GM12878 (cell line): ENCODE data around the gene PDIA4. TPM values are rescaled to one million over a fixed set of nuclear protein-coding genes. Genes with fewer than 3 reads are reported as not detected.

ENCODE experiments used
- ATAC-seq: fragments of 200-7000 bp; cut with Tn5 transposase; 3 replicates; pipeline ENCODE4 v1.9.1; 2020; ENCODE audit warnings: mild to moderate bottlenecking, moderate library complexity
- BruUV-seq: library from RNA; stranded (reverse); fragments of 400-500 nt; replicated peaks from 2 replicates; lab custom pipeline; 2021; lab: Mats Ljungman, UMichigan
- CTCF ChIA-PET: fragments of 300-600 bp; sonication (Branson Sonifier 250); formaldehyde crosslinking; extraction: SDS; loops from one replicate; lab custom pipeline; 2021; ENCODE audit warnings: inconsistent platforms; lab: Yijun Ruan, JAX
- POLR2A ChIA-PET: fragments of 350-600 bp; formaldehyde crosslinking; extraction: SDS; loops from one replicate; lab custom pipeline; 2021; ENCODE audit warnings: inconsistent platforms; lab: Charles Lee
- RAD21 ChIA-PET: fragments of 300-600 bp; sonication (Branson Sonifier 250); formaldehyde crosslinking; loops from one replicate; lab custom pipeline; 2023; ENCODE audit warnings: antibody characterized with exemption; ENCODE audit not compliant: unreplicated experiment; lab: Charles Lee
- SMC1A ChIA-PET: fragments of 300-600 bp; sonication (Branson Sonifier 250); formaldehyde crosslinking; loops from one replicate; lab custom pipeline; 2023; ENCODE audit not compliant: unreplicated experiment, uncharacterized antibody; lab: Charles Lee
- DNase-seq: peaks from one replicate; pipeline ENCODE4 v3.0.0-alpha.2; 2011; ENCODE audit warnings: low read depth, low spot score
- FAIRE-seq: peaks from 3 replicates; lab custom pipeline; 2011; peaks lifted over from hg19 to GRCh38; lab: Jason Lieb, UNC
- H2AFZ ChIP-seq: 2 replicates; pipeline ENCODE4 v1.6.0; 2011; ENCODE audit warnings: low read depth, low read length, control low read depth; ENCODE audit not compliant: control insufficient read depth
- H3K27ac ChIP-seq: 2 replicates; pipeline ENCODE4 v1.5.1; 2011; ENCODE audit warnings: control low read depth; ENCODE audit not compliant: control insufficient read depth, insufficient read depth
- H3K27me3 ChIP-seq, 2 experiments: replicated peaks in 1 of 2; 2 replicates each; pipeline versions ENCODE4 v1.6.0 to v1.6.1; 2011; ENCODE audit warnings: low read length in 1 of 2; ENCODE audit not compliant: control insufficient read depth in 2 of 2, insufficient read depth in 2 of 2
- H3K36me3 ChIP-seq, 2 experiments: 2 replicates each; pipeline ENCODE4 v1.5.1; 2011; ENCODE audit warnings: low read length in 1 of 2; ENCODE audit not compliant: control insufficient read depth in 2 of 2, insufficient read depth in 2 of 2
- H3K4me1 ChIP-seq: 2 replicates; pipeline ENCODE4 v1.6.1; 2011; ENCODE audit warnings: mild to moderate bottlenecking, low read length, moderate library complexity, mixed read lengths; ENCODE audit not compliant: control insufficient read depth, insufficient read depth
- H3K4me2 ChIP-seq: 2 replicates; pipeline ENCODE4 v1.6.0; 2011; ENCODE audit warnings: control low read depth; ENCODE audit not compliant: control insufficient read depth, insufficient read depth
- H3K4me3 ChIP-seq: fragments of 200-600 bp; sonication (generic); 2 replicates; pipeline ENCODE4 v1.5.1; 2016
- H3K79me2 ChIP-seq: 2 replicates; pipeline ENCODE4 v1.6.0; 2011; ENCODE audit warnings: low read length; ENCODE audit not compliant: control insufficient read depth, insufficient read depth
- H3K9ac ChIP-seq: 2 replicates; pipeline ENCODE4 v1.8.0; 2011; ENCODE audit warnings: low read length, control low read depth, mixed read lengths; ENCODE audit not compliant: control insufficient read depth, insufficient read depth
- H3K9me3 ChIP-seq: replicated peaks from 3 replicates; pipeline ENCODE4 v1.5.1; 2011; ENCODE audit warnings: mild to moderate bottlenecking, low read length; ENCODE audit not compliant: control insufficient read depth, insufficient read depth
- H4K20me1 ChIP-seq: 2 replicates; pipeline ENCODE4 v1.6.0; 2011; ENCODE audit not compliant: control insufficient read depth, insufficient read depth
- BRCA1 ChIP-seq: IDR thresholded peaks from 2 replicates; pipeline ENCODE4 v1.6.1; 2011; ENCODE audit warnings: low read depth, low read length, improper control_type of control experiment
- CEBPZ ChIP-seq: fragments of 150-350 bp; IDR thresholded peaks from 2 replicates; pipeline ENCODE4 v1.6.1; 2016; ENCODE audit warnings: low read depth, low read length
- E2F8 ChIP-seq: fragments of 450-650 bp; IDR thresholded peaks from 2 replicates; pipeline ENCODE4 v1.6.1; 2018; ENCODE audit warnings: mild to moderate bottlenecking, low read depth, moderate library complexity; ENCODE audit not compliant: partially characterized antibody
- FOXM1 ChIP-seq: IDR thresholded peaks from 2 replicates; pipeline ENCODE4 v1.6.1; 2012; ENCODE audit warnings: low read depth, mild to moderate bottlenecking, inconsistent platforms, low read length, moderate library complexity
- HDAC6 ChIP-seq: fragments of 200-600 bp; sonication (generic); IDR thresholded peaks from one replicate; pipeline ENCODE4 v1.8.0; 2017; ENCODE audit warnings: antibody characterized with exemption; ENCODE audit not compliant: unreplicated experiment
- HSF1 ChIP-seq: fragments of 150-350 bp; IDR thresholded peaks from 2 replicates; pipeline ENCODE4 v1.6.1; 2014; ENCODE audit warnings: mild to moderate bottlenecking, low read depth, low read length
- IKZF2 ChIP-seq, 2 experiments: fragments of 450-650 bp; IDR thresholded peaks; 2 replicates each; pipeline ENCODE4 v1.6.1; 2017; ENCODE audit warnings: mild to moderate bottlenecking in 2 of 2, moderate library complexity in 2 of 2
- MYB ChIP-seq: fragments of 150-350 bp; IDR thresholded peaks from 2 replicates; pipeline ENCODE4 v1.6.1; 2014; ENCODE audit warnings: mild to moderate bottlenecking, low read depth, low read length, borderline replicate concordance
- MYC ChIP-seq: IDR thresholded peaks from 2 replicates; pipeline ENCODE4 v1.6.1; 2011; ENCODE audit warnings: mild to moderate bottlenecking, low read length, moderate library complexity, inconsistent platforms; ENCODE audit not compliant: insufficient read depth, insufficient replicate concordance, insufficient read length, severe bottlenecking
- NBN ChIP-seq: fragments of 450-650 bp; IDR thresholded peaks from 2 replicates; pipeline ENCODE4 v1.6.1; 2016
- NFYA ChIP-seq: IDR thresholded peaks from 2 replicates; pipeline ENCODE4 v1.6.1; 2011; ENCODE audit warnings: low read depth, mild to moderate bottlenecking, low read length, improper control_type of control experiment, borderline replicate concordance
- NKRF ChIP-seq: fragments of 450-650 bp; conservative IDR thresholded peaks from 2 replicates; pipeline ENCODE4 v1.6.1; 2017; ENCODE audit warnings: mild to moderate bottlenecking, moderate library complexity
- POLR2A ChIP-seq: IDR thresholded peaks from 2 replicates; pipeline ENCODE4 v1.6.1; 2011; ENCODE audit warnings: low read depth, mild to moderate bottlenecking, low read length
- SMARCA5 ChIP-seq: fragments of 450-650 bp; IDR thresholded peaks from 2 replicates; pipeline ENCODE4 v1.6.1; 2017; ENCODE audit warnings: mild to moderate bottlenecking
- ZNF274 ChIP-seq: IDR thresholded peaks from one replicate; pipeline ENCODE4 v1.8.0; 2011; ENCODE audit not compliant: insufficient read length, insufficient read depth
- ZSCAN29 ChIP-seq: fragments of 450-650 bp; IDR thresholded peaks from 2 replicates; pipeline ENCODE4 v1.6.1; 2017; ENCODE audit warnings: mild to moderate bottlenecking, moderate library complexity
- WGBS: methylation state at CpG from one replicate; pipeline ENCODE4 v1.1.6; 2016; ENCODE audit warnings: low lambda C conversion rate; ENCODE audit not compliant: insufficient replicate concordance, insufficient coverage; ENCODE audit errors: missing lambda C conversion rate; 5-methylcytosine and 5-hydroxymethylcytosine counted together
- in situ Hi-C: fragments of 300-500 bp; cut with MboI; formaldehyde crosslinking; loops from 9 replicates; pipeline ENCODE4 v1.14.3; 2018; ENCODE audit warnings: mixed read lengths
- intact Hi-C: fragments of 100-400 bp; cut with micrococcal nuclease; formaldehyde crosslinking; loops from one replicate; pipeline ENCODE4 v1.14.2; 2022; ENCODE audit not compliant: unreplicated experiment
- polyA plus RNA-seq, 11 experiments: library from polyadenylated mRNA; depleted of rRNA in 4 of 11; unstranded in 6 of 11; stranded (reverse) in 5 of 11; fragments of >200 nt; fragmentation: Nextera tagmentation in 4 of 11; fragmentation: Illumina TruSeq in 1 of 11; extraction: Ambion mirVana in 4 of 11; extraction: Trizol in 1 of 11; gene quantifications; 1 replicate in 1 of 11; 2 replicates in 10 of 11; pipeline versions ENCODE4 v1.2.1 to v1.2.3, GENCODE V29; 2011 to 2016; ENCODE audit warnings: inconsistent platforms in 2 of 11, missing spikeins in 2 of 11, low read depth in 1 of 11
- total RNA-seq, 4 experiments: library from RNA; depleted of rRNA in 3 of 4; stranded (reverse); fragments of >200 nt in 3 of 4; fragmentation: Illumina TruSeq in 1 of 4; extraction: Trizol in 1 of 4; gene quantifications; 2 replicates each; pipeline versions ENCODE4 v1.2.1 to v1.2.3, GENCODE V29; 2013 to 2021

Gene PDIA4
- total and polyA plus RNA-seq, 10 of the 15 experiments (the other 5 are each of a cell fraction or from before 2014, with no cell fraction given): 7.1 to 306 (median 106) TPM

GRCh38 chr7:149043936-149044335 is 15.6 kb upstream of the PDIA4 start:
- ChIA-PET POLR2A (no interaction called here), CTCF (no interaction called here), SMC1A (no interaction called here), RAD21 (no interaction called here)
- in situ Hi-C loops (no loop called here), intact Hi-C loops (no loop called here)
- H3K4me1 ChIP-seq: no peaks in the 10 kb centered on the region
- DNase-seq (no peak), ATAC-seq (no peak), FAIRE-seq (no peak)
- no peaks in the 10 kb centered on the region for H4K20me1 ChIP-seq
- no peaks in the 10 kb centered on the region; a peak in 1 of 4 replicates for H3K27me3 ChIP-seq
- H3K4me3 ChIP-seq: no peak overlapping the region
- H3K9me3 ChIP-seq: no peaks in the 10 kb centered on the region
- no peak overlapping the region for H3K27ac ChIP-seq
- 55% methylated on average over 8 of the region's 8 CpGs for WGBS
- H3K4me2 ChIP-seq: no peak overlapping the region
- no TSS peak for BruUV-seq
- H2AFZ ChIP-seq: no peak overlapping the region
- no peak overlapping the region for H3K9ac ChIP-seq
- no peaks in the 10 kb centered on the region for H3K36me3 ChIP-seq
- H3K79me2 ChIP-seq: no peaks in the 10 kb centered on the region
- no peak for TF ChIP-seq NBN
- TF ChIP-seq CEBPZ: no peak
- no peak for TF ChIP-seq MYC
- no peak for TF ChIP-seq HDAC6
- no peak for TF ChIP-seq SMARCA5
- no peak for TF ChIP-seq POLR2A
- TF ChIP-seq FOXM1: no peak
- no peak for TF ChIP-seq ZSCAN29
- no peak for TF ChIP-seq BRCA1
- no peak for TF ChIP-seq E2F8
- TF ChIP-seq NKRF: no peak
- no peak for TF ChIP-seq NFYA
- TF ChIP-seq MYB: no peak
- TF ChIP-seq IKZF2 (IDR thresholded peaks at IDR 0.05): no peak
- TF ChIP-seq HSF1: no peak
- TF ChIP-seq ZNF274: no peak
